ENCODE data around the gene PARD3B. TPM values are rescaled to one million over a fixed set of nuclear protein-coding genes. Genes with fewer than 3 reads are reported as not detected.

The PARD3B gene
- total and polyA plus RNA-seq, 2 of the 13 experiments (the other 11 are each of a cell fraction or from before 2014, with no cell fraction given), result 0.71 to 2.3 TPM

DNA sequence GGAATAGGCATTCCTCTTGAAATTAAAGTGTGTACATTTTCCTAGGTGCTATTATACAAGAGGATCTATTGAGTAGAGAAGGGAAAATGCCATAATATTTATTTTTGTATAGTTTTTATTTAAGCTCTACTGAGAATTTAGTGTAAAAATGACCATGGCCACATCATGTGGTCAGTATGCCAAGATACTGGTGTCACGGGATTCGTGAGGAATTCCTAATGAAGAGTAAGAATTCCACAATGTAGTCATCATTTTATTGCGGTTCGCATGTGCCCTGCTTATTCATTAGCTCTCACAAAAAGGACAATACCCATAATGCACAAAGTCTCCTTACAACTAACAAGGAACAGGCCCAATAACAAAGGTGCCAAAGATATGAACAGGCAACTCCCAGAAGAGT is 39.3 kb upstream of the PARD3B start:
- H3K27me3 ChIP-seq (ENCODE audit: control insufficient read depth in 1 of 2, insufficient read depth in 2 of 2, low read length in 2 of 2), result no peaks in the 10 kb centered on the region; a peak in 1 of 5 replicates
- H3K79me2 ChIP-seq (ENCODE audit: insufficient read depth, low read length), result no peaks in the 10 kb centered on the region
- ChIA-PET CTCF (ENCODE audit: low intra/inter-chr PET ratio, low total read pairs) (no interaction called here), POLR2A (no interaction called here)
- DNase-seq (ENCODE audit: low spot score), result no peak
- in situ Hi-C loops (cut with HindIII; ENCODE audit: extremely low pct_ligation_motif_present, low pct_unique_long_range_greater_than_20kb), result no loop called here
- no peak for ATAC-seq
- no peaks in the 10 kb centered on the region for H3K9me3 ChIP-seq (ENCODE audit: low read length)
- no peak overlapping the region for H3K4me2 ChIP-seq (ENCODE audit: low read depth, low read length)
- no peak for TF ChIP-seq ZNF652 (CRISPR knock-in tag; IDR thresholded peaks at IDR 0.05; ENCODE audit: borderline replicate concordance, low read depth)
- no peak for TF ChIP-seq ZMAT3 (CRISPR knock-in tag; conservative IDR thresholded peaks at IDR 0.05)
- TF ChIP-seq RARG (CRISPR knock-in tag; IDR thresholded peaks at IDR 0.05; ENCODE audit: low read depth), result no peak
- no peak overlapping the region for H3K27ac ChIP-seq (ENCODE audit: extremely low read length, insufficient read depth, low read length)
- BruUV-seq (replicated peaks), result no TSS peak
- no peak overlapping the region for H2AFZ ChIP-seq (ENCODE audit: low read length)
- no peak overlapping the region for H3K9ac ChIP-seq (ENCODE audit: insufficient read depth, low read depth, low read length)
- intact Hi-C loops (cut with micrococcal nuclease; ENCODE audit: unreplicated experiment), result no loop called here
- no peaks in the 10 kb centered on the region for H3K36me3 ChIP-seq (replicated peaks in 1 of 2; ENCODE audit: control insufficient read depth in 1 of 2, insufficient read depth in 2 of 2, low read length in 2 of 2)
- 51% methylated on average over 4 of the region's 4 CpGs for WGBS (ENCODE audit: low lambda C conversion rate)
- H4K20me1 ChIP-seq (ENCODE audit: insufficient read depth, low read length), result no peaks in the 10 kb centered on the region
- no peak overlapping the region for H3K4me3 ChIP-seq (replicated peaks in 1 of 3; ENCODE audit: insufficient read depth in 1 of 3, low read depth in 2 of 3, low read length in 3 of 3)
- peak; percentile 37 for FAIRE-seq
- peaks cover 16% of the 10 kb centered on the region for H3K4me1 ChIP-seq (ENCODE audit: insufficient read depth, low read length)

- intact Hi-C loops (cut with micrococcal nuclease; ENCODE audit: unreplicated experiment) (no loop called here), in situ Hi-C loops (cut with HindIII; ENCODE audit: extremely low pct_ligation_motif_present, low pct_unique_long_range_greater_than_20kb) (no loop called here)
- Histone ChIP-seq H3K79me2 (ENCODE audit: insufficient read depth, low read length) (no peaks in the 10 kb centered on the region), H3K4me3 (replicated peaks in 1 of 3; ENCODE audit: insufficient read depth in 1 of 3, low read depth in 2 of 3, low read length in 3 of 3) (no peak overlapping the region), H3K27ac (ENCODE audit: extremely low read length, insufficient read depth, low read length) (no peak overlapping the region), H3K36me3 (replicated peaks in 1 of 2; ENCODE audit: control insufficient read depth in 1 of 2, insufficient read depth in 2 of 2, low read length in 2 of 2) (no peaks in the 10 kb centered on the region), H3K4me2 (ENCODE audit: low read depth, low read length) (no peak overlapping the region), H3K9me3 (ENCODE audit: low read length) (no peaks in the 10 kb centered on the region), H3K9ac (ENCODE audit: insufficient read depth, low read depth, low read length) (no peak overlapping the region), H4K20me1 (ENCODE audit: insufficient read depth, low read length) (no peaks in the 10 kb centered on the region), H2AFZ (ENCODE audit: low read length) (no peak overlapping the region), H3K4me1 (ENCODE audit: insufficient read depth, low read length) (peaks cover 16% of the 10 kb centered on the region), H3K27me3 (ENCODE audit: control insufficient read depth in 1 of 2, insufficient read depth in 2 of 2, low read length in 2 of 2) (no peaks in the 10 kb centered on the region; a peak in 1 of 5 replicates)
- no peak for DNase-seq (ENCODE audit: low spot score)
- ChIA-PET CTCF (ENCODE audit: low intra/inter-chr PET ratio, low total read pairs) (no interaction called here), POLR2A (no interaction called here)
- BruUV-seq (replicated peaks), result no TSS peak
- no peak for FAIRE-seq
- no peak for ATAC-seq
- 36% methylated on average over 5 of the region's 5 CpGs for WGBS (ENCODE audit: low lambda C conversion rate)
- TF ChIP-seq CEBPG (CRISPR knock-in tag; IDR thresholded peaks at IDR 0.05), result no peak
- no peak for TF ChIP-seq RBAK (CRISPR knock-in tag; IDR thresholded peaks at IDR 0.05)
- TF ChIP-seq ZNF850 (CRISPR knock-in tag; conservative IDR thresholded peaks at IDR 0.05), result no peak
- TF ChIP-seq ZNF724P (CRISPR knock-in tag; IDR thresholded peaks at IDR 0.05; ENCODE audit: borderline replicate concordance), result no peak
- TF ChIP-seq RARA (CRISPR knock-in tag; IDR thresholded peaks at IDR 0.05), result no peak
- no peak for TF ChIP-seq ZNF766 (CRISPR knock-in tag; IDR thresholded peaks at IDR 0.05; ENCODE audit: borderline replicate concordance)
- TF ChIP-seq ZBTB40 (IDR thresholded peaks at IDR 0.05), result no peak
- no peak for TF ChIP-seq ZBTB40 (CRISPR knock-in tag; IDR thresholded peaks at IDR 0.05)
These were observed 37.6 kb upstream of the PARD3B start for GRCh38 chr2:204507636-204508035.

Data from HepG2 (cell line).